ENCODE measurements around the gene CRABP1.

Gene CRABP1

DNA sequence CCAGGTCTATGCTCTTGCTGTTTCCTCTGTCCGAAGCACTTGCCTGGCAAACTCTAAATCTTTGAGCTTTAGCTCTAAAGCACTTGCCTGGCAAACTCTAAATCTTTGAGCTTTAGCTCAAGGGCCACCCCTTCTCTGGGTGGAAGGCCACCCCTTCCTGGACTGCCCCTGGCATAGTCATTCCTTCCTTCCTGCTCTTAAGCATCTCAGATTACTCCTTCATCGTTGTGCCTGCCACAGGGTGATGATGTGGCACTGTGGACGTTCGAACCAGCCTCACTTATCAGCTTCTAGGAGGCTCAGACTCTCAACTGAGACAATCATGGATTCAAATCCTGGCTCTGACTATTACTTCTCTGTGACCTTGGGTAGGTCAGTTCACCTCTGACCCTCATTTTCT is 10.5 kb upstream of the CRABP1 start:
- TF ChIP-seq, protein P1, sequence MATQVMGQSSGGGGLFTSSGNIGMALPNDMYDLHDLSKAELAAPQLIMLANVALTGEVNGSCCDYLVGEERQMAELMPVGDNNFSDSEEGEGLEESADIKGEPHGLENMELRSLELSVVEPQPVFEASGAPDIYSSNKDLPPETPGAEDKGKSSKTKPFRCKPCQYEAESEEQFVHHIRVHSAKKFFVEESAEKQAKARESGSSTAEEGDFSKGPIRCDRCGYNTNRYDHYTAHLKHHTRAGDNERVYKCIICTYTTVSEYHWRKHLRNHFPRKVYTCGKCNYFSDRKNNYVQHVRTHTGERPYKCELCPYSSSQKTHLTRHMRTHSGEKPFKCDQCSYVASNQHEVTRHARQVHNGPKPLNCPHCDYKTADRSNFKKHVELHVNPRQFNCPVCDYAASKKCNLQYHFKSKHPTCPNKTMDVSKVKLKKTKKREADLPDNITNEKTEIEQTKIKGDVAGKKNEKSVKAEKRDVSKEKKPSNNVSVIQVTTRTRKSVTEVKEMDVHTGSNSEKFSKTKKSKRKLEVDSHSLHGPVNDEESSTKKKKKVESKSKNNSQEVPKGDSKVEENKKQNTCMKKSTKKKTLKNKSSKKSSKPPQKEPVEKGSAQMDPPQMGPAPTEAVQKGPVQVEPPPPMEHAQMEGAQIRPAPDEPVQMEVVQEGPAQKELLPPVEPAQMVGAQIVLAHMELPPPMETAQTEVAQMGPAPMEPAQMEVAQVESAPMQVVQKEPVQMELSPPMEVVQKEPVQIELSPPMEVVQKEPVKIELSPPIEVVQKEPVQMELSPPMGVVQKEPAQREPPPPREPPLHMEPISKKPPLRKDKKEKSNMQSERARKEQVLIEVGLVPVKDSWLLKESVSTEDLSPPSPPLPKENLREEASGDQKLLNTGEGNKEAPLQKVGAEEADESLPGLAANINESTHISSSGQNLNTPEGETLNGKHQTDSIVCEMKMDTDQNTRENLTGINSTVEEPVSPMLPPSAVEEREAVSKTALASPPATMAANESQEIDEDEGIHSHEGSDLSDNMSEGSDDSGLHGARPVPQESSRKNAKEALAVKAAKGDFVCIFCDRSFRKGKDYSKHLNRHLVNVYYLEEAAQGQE (IDR thresholded peaks at IDR 0.05; ENCODE audit: insufficient read depth in 1 of 2, low read depth in 2 of 2, low read length in 2 of 2) = no peak
- TF ChIP-seq POLR2AphosphoS5 (IDR thresholded peaks at IDR 0.05; ENCODE audit: low read depth, low read length) (no peak), SIN3A (IDR thresholded peaks at IDR 0.05; ENCODE audit: borderline replicate concordance, insufficient read depth, low read length) (no peak), FOXP2 (optimal IDR thresholded peaks at IDR 0.05; ENCODE audit: borderline replicate concordance, extremely low read depth, extremely low read length, insufficient read depth) (no peak), TAF1 (IDR thresholded peaks at IDR 0.05; ENCODE audit: borderline replicate concordance, insufficient read depth, low read length) (no peak)

DNA sequence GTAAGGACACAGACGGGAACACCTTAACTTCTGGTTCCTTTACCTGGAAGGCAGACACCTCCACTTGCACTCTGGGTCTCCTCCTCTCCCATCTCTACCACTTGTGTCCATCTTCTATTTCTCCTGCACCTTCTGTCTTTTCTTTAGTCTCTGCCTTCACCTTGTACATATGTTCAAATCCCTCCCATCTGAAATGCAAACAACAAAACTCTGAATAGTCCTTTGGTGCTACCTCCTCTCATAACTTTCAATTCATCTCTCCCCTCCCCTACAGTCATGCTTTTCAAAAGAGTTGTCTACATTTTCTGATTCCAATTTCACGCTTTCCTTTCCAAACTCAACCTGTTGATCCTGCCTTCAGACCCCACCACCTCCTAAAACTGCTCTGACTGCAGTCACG is 5.3 kb upstream of the CRABP1 start:
- TF ChIP-seq, protein P1 (IDR thresholded peaks at IDR 0.05; ENCODE audit: insufficient read depth in 1 of 2, low read depth in 2 of 2, low read length in 2 of 2) = no peak
- TF ChIP-seq TAF1 (IDR thresholded peaks at IDR 0.05; ENCODE audit: borderline replicate concordance, insufficient read depth, low read length) = no peak
- TF ChIP-seq POLR2AphosphoS5 (IDR thresholded peaks at IDR 0.05; ENCODE audit: low read depth, low read length) = no peak
- TF ChIP-seq SIN3A (IDR thresholded peaks at IDR 0.05; ENCODE audit: borderline replicate concordance, insufficient read depth, low read length) = no peak
- TF ChIP-seq FOXP2 (optimal IDR thresholded peaks at IDR 0.05; ENCODE audit: borderline replicate concordance, extremely low read depth, extremely low read length, insufficient read depth) = no peak

DNA sequence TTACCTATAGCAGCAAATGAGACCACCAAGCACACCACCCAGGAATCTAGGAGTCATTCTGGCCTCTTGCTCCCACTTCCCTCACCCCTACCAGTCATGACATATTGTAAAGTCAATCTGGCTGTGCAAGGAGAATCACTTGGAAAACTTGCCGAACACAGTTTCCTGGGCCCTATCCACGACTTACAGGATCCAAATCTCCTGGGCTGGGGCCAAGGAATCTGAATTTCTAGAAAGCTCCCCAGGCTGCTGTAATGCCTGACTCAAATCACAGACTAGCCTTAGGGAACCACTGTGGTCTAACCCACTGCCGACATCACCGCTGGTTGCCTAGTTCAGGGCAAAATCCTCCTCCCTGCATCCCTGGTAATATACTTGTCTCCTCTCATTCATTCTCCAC is 4.2 kb upstream of the CRABP1 start:
- TF ChIP-seq POLR2AphosphoS5 (IDR thresholded peaks at IDR 0.05; ENCODE audit: low read depth, low read length) (no peak), FOXP2 (optimal IDR thresholded peaks at IDR 0.05; ENCODE audit: borderline replicate concordance, extremely low read depth, extremely low read length, insufficient read depth) (no peak), TAF1 (IDR thresholded peaks at IDR 0.05; ENCODE audit: borderline replicate concordance, insufficient read depth, low read length) (no peak), SIN3A (IDR thresholded peaks at IDR 0.05; ENCODE audit: borderline replicate concordance, insufficient read depth, low read length) (no peak)
- TF ChIP-seq, protein P1 (IDR thresholded peaks at IDR 0.05; ENCODE audit: insufficient read depth in 1 of 2, low read depth in 2 of 2, low read length in 2 of 2) = no peak

DNA sequence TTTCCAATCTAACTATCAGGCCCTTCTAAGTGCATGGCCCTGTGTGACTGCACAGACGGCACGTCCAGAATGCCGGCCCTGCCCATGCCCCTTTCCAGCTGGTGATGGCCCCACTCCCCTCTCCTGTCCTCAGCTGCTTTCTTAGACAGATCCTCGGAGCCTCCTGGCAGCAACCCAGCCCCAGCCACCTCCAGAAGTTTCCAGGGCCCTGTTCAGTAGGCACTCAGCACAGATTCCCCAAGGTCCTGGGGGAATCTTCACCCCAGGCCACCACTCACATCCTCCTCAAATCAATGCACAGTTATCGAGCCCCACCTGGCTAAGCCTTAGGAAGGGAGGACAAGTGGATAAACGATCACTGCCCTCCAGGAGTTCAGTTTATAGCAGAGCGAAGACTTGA is 1.4 kb upstream of the CRABP1 start:
- TF ChIP-seq POLR2AphosphoS5 (IDR thresholded peaks at IDR 0.05; ENCODE audit: low read depth, low read length) (no peak), SIN3A (IDR thresholded peaks at IDR 0.05; ENCODE audit: borderline replicate concordance, insufficient read depth, low read length) (no peak), FOXP2 (optimal IDR thresholded peaks at IDR 0.05; ENCODE audit: borderline replicate concordance, extremely low read depth, extremely low read length, insufficient read depth) (no peak), TAF1 (IDR thresholded peaks at IDR 0.05; ENCODE audit: borderline replicate concordance, insufficient read depth, low read length) (no peak)
- TF ChIP-seq, protein P1 (IDR thresholded peaks at IDR 0.05; ENCODE audit: insufficient read depth in 1 of 2, low read depth in 2 of 2, low read length in 2 of 2) = no peak

DNA sequence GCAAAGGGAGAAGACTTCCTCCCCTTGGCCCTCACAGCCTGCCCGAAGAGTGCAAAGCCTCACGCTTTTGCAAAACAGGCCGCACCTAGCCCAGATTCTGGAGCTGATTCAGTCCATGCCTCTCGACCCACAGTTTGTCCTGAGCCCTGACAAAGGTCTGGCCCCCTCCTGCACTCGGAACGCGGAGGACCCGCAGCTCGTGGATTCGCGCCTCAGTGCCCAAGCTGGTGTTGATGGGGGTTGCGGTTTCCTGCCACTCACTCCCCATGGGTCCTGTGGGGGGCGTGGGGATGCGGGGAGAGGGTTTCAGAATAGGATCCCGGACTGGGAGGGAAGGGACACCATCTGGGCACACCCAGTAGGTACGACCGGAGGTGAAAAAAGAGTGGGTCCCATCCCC is 594 bp upstream of the CRABP1 start:
- TF ChIP-seq FOXP2 (optimal IDR thresholded peaks at IDR 0.05; ENCODE audit: borderline replicate concordance, extremely low read depth, extremely low read length, insufficient read depth) (no peak), POLR2AphosphoS5 (IDR thresholded peaks at IDR 0.05; ENCODE audit: low read depth, low read length) (no peak), TAF1 (IDR thresholded peaks at IDR 0.05; ENCODE audit: borderline replicate concordance, insufficient read depth, low read length) (no peak), SIN3A (IDR thresholded peaks at IDR 0.05; ENCODE audit: borderline replicate concordance, insufficient read depth, low read length) (no peak)
- TF ChIP-seq, protein P1 (IDR thresholded peaks at IDR 0.05; ENCODE audit: insufficient read depth in 1 of 2, low read depth in 2 of 2, low read length in 2 of 2) = no peak
